ENCODE measurements around the gene ARL11.

The ARL11 gene

GRCh38 chr13:49615836-49616675 lies 12.3 kb upstream of the ARL11 start:
- DNase-seq, result no peak

- no peak for DNase-seq
Measured at GRCh38 chr13:49616676-49617065, 11.6 kb upstream of the ARL11 start.

GRCh38 chr13:49620170-49620621 lies 8.1 kb upstream of the ARL11 start:
- DNase-seq, result peak; percentile 58

- DNase-seq, result no peak
Measured at GRCh38 chr13:49622174-49622946, 5.9 kb upstream of the ARL11 start.

GRCh38 chr13:49624229-49624628 lies 4.1 kb upstream of the ARL11 start:
- DNase-seq, result no peak

- DNase-seq, result no peak
Measured at GRCh38 chr13:49625392-49626079, 2.8 kb upstream of the ARL11 start.

GRCh38 chr13:49629196-49629938 lies 1.1 kb downstream of the ARL11 start:
- no peak for DNase-seq

GRCh38 chr13:49629947-49630346 lies 1.6 kb downstream of the ARL11 start:
- no peak for DNase-seq

GRCh38 chr13:49630580-49630979 lies 2.3 kb downstream of the ARL11 start:
- DNase-seq, result no peak

- no peak for DNase-seq
Measured at GRCh38 chr13:49632156-49632555, 3.8 kb downstream of the ARL11 start.

- DNase-seq, result no peak
Measured at GRCh38 chr13:49633710-49634109, 5.4 kb downstream of the ARL11 start.

GRCh38 chr13:49635599-49636433 lies 7.5 kb downstream of the ARL11 start:
- DNase-seq, result peak; percentile 81

- DNase-seq, result no peak
Measured at GRCh38 chr13:49636705-49637104, 8.4 kb downstream of the ARL11 start.

GRCh38 chr13:49638030-49638743 lies 9.9 kb downstream of the ARL11 start:
- DNase-seq, result peak; percentile 8

GRCh38 chr13:49638744-49639072 lies 10.4 kb downstream of the ARL11 start:
- no peak for DNase-seq

GRCh38 chr13:49641801-49642291 lies 13.5 kb downstream of the ARL11 start:
- DNase-seq, result no peak

- no peak for DNase-seq
Measured at GRCh38 chr13:49643035-49643646, 14.8 kb downstream of the ARL11 start.

- DNase-seq, result no peak
Measured at GRCh38 chr13:49645451-49645850, 17.1 kb downstream of the ARL11 start.

- DNase-seq, result no peak
Measured at GRCh38 chr13:49646688-49647087, 18.4 kb downstream of the ARL11 start.

- no peak for DNase-seq
Measured at GRCh38 chr13:49649244-49649962, 21.1 kb downstream of the ARL11 start.

All from NCI-H146 (cell line).